ENCODE measurements around the gene CEP85.
A peak's percentile ranks its signal among the peaks of the same experiment; 100 is the strongest.
"Not testable (repeated sequence)": the region's sequence is repeated elsewhere in the genome, so short reads cannot be mapped to it uniquely, and the experiment has no call there.

CEP85 gene

GRCh38 chr1:26225033-26225831, 8.8 kb upstream of the CEP85 start:
- DNase-seq = no peak

GRCh38 chr1:26230682-26231081, 3.3 kb upstream of the CEP85 start:
- not testable (repeated sequence) for DNase-seq

GRCh38 chr1:26234644-26235370, 807 bp downstream of the CEP85 start:
- peak in 1 of 3 experiments; percentile 54 for DNase-seq

- no peak for DNase-seq
These were observed 3.4 kb downstream of the CEP85 start for GRCh38 chr1:26237230-26237966.

- DNase-seq = no peak
These were observed 5.9 kb downstream of the CEP85 start for GRCh38 chr1:26239936-26240335.

GRCh38 chr1:26252718-26253117, 18.7 kb downstream of the CEP85 start:
- no peak for DNase-seq

- DNase-seq = no peak
These were observed 20.4 kb downstream of the CEP85 start for GRCh38 chr1:26254404-26254803.

- DNase-seq = no peak
These were observed 23.2 kb downstream of the CEP85 start for GRCh38 chr1:26257222-26257621.

GRCh38 chr1:26259005-26259404, 25.0 kb downstream of the CEP85 start:
- DNase-seq = no peak

- no peak for DNase-seq
These were observed 25.6 kb downstream of the CEP85 start for GRCh38 chr1:26259578-26259977.

- DNase-seq = no peak
These were observed 29.2 kb downstream of the CEP85 start for GRCh38 chr1:26263212-26263611.

- no peak for DNase-seq
These were observed 31.4 kb downstream of the CEP85 start for GRCh38 chr1:26265405-26265804.

GRCh38 chr1:26268290-26269197, 34.5 kb downstream of the CEP85 start:
- DNase-seq = no peak

- no peak for DNase-seq
These were observed 35.2 kb downstream of the CEP85 start for GRCh38 chr1:26269198-26269550.

GRCh38 chr1:26274801-26275425, 40.9 kb downstream of the CEP85 start:
- DNase-seq = no peak

GRCh38 chr1:26275580-26276431, 41.8 kb downstream of the CEP85 start:
- peak; percentile 38 to 69 (median 58) for DNase-seq

GRCh38 chr1:26276432-26276838, 42.4 kb downstream of the CEP85 start:
- DNase-seq = no peak

GRCh38 chr1:26277261-26277661, 43.3 kb downstream of the CEP85 start:
- no peak for DNase-seq

- no peak for DNase-seq
These were observed 43.7 kb downstream of the CEP85 start for GRCh38 chr1:26277719-26278118.

GRCh38 chr1:26278303-26278702, 44.3 kb downstream of the CEP85 start:
- no peak for DNase-seq

Measured in NCI-H1417 (cell line).